Upper lobe of left lung (tissue), 6 donors: ENCODE results near the gene LRRC31. TPM values are rescaled to one million over a fixed set of nuclear protein-coding genes. Genes with fewer than 3 reads are reported as not detected.

ENCODE experiments used
- ATAC-seq, 2 donors: fragments of 200-7000 bp; cut with Tn5 transposase; one replicate each; pipeline ENCODE4 v1.9.1; 2022; ENCODE audit warnings: mild to moderate bottlenecking in 2 of 2, moderate library complexity in 2 of 2; ENCODE audit not compliant: low FRiP score in 2 of 2
- DNase-seq, 2 donors: peaks; one replicate each; pipeline ENCODE4 v3.0.0-alpha.2; 2019 to 2020
- H3K27ac ChIP-seq, 4 donors: fragments of 200-600 bp; sonication (generic); one replicate each; pipeline ENCODE4 v1.5.1; 2016 to 2019
- H3K27me3 ChIP-seq, 4 donors: fragments of 200-600 bp; sonication (generic); one replicate each; pipeline ENCODE4 v1.5.1; 2017 to 2019
- H3K36me3 ChIP-seq, 4 donors: fragments of 200-600 bp; sonication (generic); one replicate each; pipeline ENCODE4 v1.5.1; 2016 to 2019
- H3K4me1 ChIP-seq, 4 donors: fragments of 200-600 bp; sonication (generic); one replicate each; pipeline ENCODE4 v1.5.1; 2018 to 2019
- H3K4me3 ChIP-seq, 4 donors: fragments of 200-600 bp; sonication (generic); one replicate each; pipeline ENCODE4 v1.5.1; 2017 to 2019; ENCODE audit warnings: mild to moderate bottlenecking in 2 of 4, moderate library complexity in 1 of 4
- H3K9me3 ChIP-seq, 4 donors: fragments of 200-600 bp; sonication (generic); one replicate each; pipeline ENCODE4 v1.5.1; 2018 to 2019
- CTCF ChIP-seq, 6 experiments: fragments of 450-650 bp in 4 of 6; fragments of 200-600 bp in 2 of 6; sonication (generic) in 2 of 6; IDR thresholded peaks; one replicate each; pipeline ENCODE4 v1.5.1; 2016 to 2019; ENCODE audit warnings: antibody characterized with exemption in 6 of 6
- EP300 ChIP-seq, 4 donors: sonication (generic); formaldehyde crosslinking; IDR thresholded peaks; one replicate each; pipeline ENCODE4 v1.5.1; 2017; ENCODE audit warnings: antibody characterized with exemption in 4 of 4, control low read depth in 2 of 4
- POLR2A ChIP-seq, 4 donors: fragments of 450-650 bp; IDR thresholded peaks; one replicate each; pipeline ENCODE4 v1.5.1; 2016 to 2017; ENCODE audit warnings: antibody characterized with exemption in 4 of 4, mild to moderate bottlenecking in 2 of 4
- POLR2AphosphoS5 ChIP-seq, 2 donors: sonication (generic); formaldehyde crosslinking; IDR thresholded peaks; one replicate each; pipeline ENCODE4 v1.5.1; 2017; ENCODE audit warnings: antibody characterized with exemption in 2 of 2
- WGBS, 2 donors: methylation state at CpG; one replicate each; pipeline ENCODE4 v1.1.5; 2017 to 2018; 5-methylcytosine and 5-hydroxymethylcytosine counted together
- total RNA-seq, 6 donors: library from RNA; depleted of rRNA in 4 of 6; stranded (reverse); fragments of >200 nt in 4 of 6; gene quantifications; one replicate each; pipeline versions ENCODE4 v1.1.0 to v1.2.1, GENCODE V29; 2016 to 2021
- donor health status: DM: no; HTN: no; CAD: no; lungs with moderate emphysema.
- donor health status: DM: no; HTN: yes; CAD: no; lungs with severe emphysema.

LRRC31 gene
- total RNA-seq, 6 donors from 2014 or later, result 0.34 to 5.6 (median 1.3) TPM

- H3K27ac ChIP-seq, result no peak overlapping the region
- H3K27me3 ChIP-seq, result no peaks in the 10 kb centered on the region
- ATAC-seq, result no peak
- TF ChIP-seq EP300 (IDR thresholded peaks at IDR 0.05) (no peak), POLR2A (IDR thresholded peaks at IDR 0.05) (no peak)
- H3K36me3 ChIP-seq, result no peaks in the 10 kb centered on the region
- DNase-seq, result no peak
- H3K9me3 ChIP-seq, result no peaks in the 10 kb centered on the region
- H3K4me3 ChIP-seq, result no peak overlapping the region
- H3K4me1 ChIP-seq, result no peaks in the 10 kb centered on the region
- WGBS, 2 donors, result 92 to 94% methylated on average over 3 of the region's 3 CpGs
Observed at GRCh38 chr3:169855514-169855913, 14.2 kb downstream of the LRRC31 start.

- Histone ChIP-seq H3K36me3 (no peaks in the 10 kb centered on the region), H3K27ac (no peak overlapping the region), H3K9me3 (no peaks in the 10 kb centered on the region), H3K4me3 (no peak overlapping the region), H3K4me1 (peaks cover 0 to 6% (median 0%) of the 10 kb centered on the region in 4 donors), H3K27me3 (no peaks in the 10 kb centered on the region)
- no peak for DNase-seq
- no peak for TF ChIP-seq POLR2A (IDR thresholded peaks at IDR 0.05)
- no peak for TF ChIP-seq CTCF (IDR thresholded peaks at IDR 0.05)
- TF ChIP-seq EP300 (IDR thresholded peaks at IDR 0.05), result no peak
- TF ChIP-seq POLR2AphosphoS5 (IDR thresholded peaks at IDR 0.05), result no peak
- ATAC-seq, result no peak
Observed at GRCh38 chr3:169850618-169851017, 19.1 kb downstream of the LRRC31 start.

DNA sequence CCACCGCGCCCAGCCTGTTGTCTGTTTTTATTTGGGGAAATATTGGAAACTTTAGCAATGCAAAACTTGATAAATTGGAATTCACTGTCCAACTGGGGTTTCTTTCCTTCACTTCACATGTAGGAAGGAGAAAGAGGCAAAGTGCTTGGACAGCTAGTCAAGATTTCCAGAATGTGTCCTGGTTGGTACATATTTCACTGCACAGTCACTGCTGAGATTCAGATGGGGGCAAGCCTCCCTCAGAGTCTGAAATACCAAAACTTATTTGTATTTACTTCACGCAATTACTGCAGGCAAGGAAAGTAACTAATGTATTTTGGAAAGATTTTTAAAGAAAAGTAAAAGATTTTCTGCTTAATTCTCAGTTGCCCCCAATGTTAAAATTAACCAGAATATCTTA, 21.0 kb downstream of the LRRC31 start:
- TF ChIP-seq CTCF (IDR thresholded peaks at IDR 0.05) (no peak), EP300 (IDR thresholded peaks at IDR 0.05) (no peak), POLR2AphosphoS5 (IDR thresholded peaks at IDR 0.05) (no peak), POLR2A (IDR thresholded peaks at IDR 0.05) (no peak)
- WGBS, 2 donors, result 94 to 99% methylated on average over 3 of the region's 3 CpGs
- H3K27me3 ChIP-seq, result no peaks in the 10 kb centered on the region
- H3K4me1 ChIP-seq, result peaks cover 0 to 6% (median 0%) of the 10 kb centered on the region in 4 donors
- H3K9me3 ChIP-seq, result no peaks in the 10 kb centered on the region
- H3K27ac ChIP-seq, result no peak overlapping the region
- ATAC-seq (no peak), DNase-seq (no peak)
- no peak overlapping the region for H3K4me3 ChIP-seq
- H3K36me3 ChIP-seq, result no peaks in the 10 kb centered on the region

GRCh38 chr3:169847896-169848295, 21.8 kb downstream of the LRRC31 start:
- no peaks in the 10 kb centered on the region for H3K36me3 ChIP-seq
- no peak overlapping the region for H3K27ac ChIP-seq
- ATAC-seq (peak; percentile 12 to 51), DNase-seq (peak in 1 of 2 donors; percentile 61)
- no peaks in the 10 kb centered on the region for H3K9me3 ChIP-seq
- H3K4me3 ChIP-seq, result no peak overlapping the region
- 57 to 64% methylated on average over 4 of the region's 4 CpGs for WGBS, 2 donors
- H3K4me1 ChIP-seq, result peaks cover 0 to 6% (median 0%) of the 10 kb centered on the region in 4 donors
- H3K27me3 ChIP-seq, result no peaks in the 10 kb centered on the region
- TF ChIP-seq EP300 (IDR thresholded peaks at IDR 0.05) (no peak), POLR2A (IDR thresholded peaks at IDR 0.05) (no peak), CTCF (IDR thresholded peaks at IDR 0.05) (no peak), POLR2AphosphoS5 (IDR thresholded peaks at IDR 0.05) (no peak)

- Histone ChIP-seq H3K4me3 (no peak overlapping the region), H3K4me1 (peaks cover 0 to 6% (median 0%) of the 10 kb centered on the region in 4 donors), H3K36me3 (no peaks in the 10 kb centered on the region), H3K27ac (no peak overlapping the region), H3K9me3 (no peaks in the 10 kb centered on the region), H3K27me3 (no peaks in the 10 kb centered on the region)
- ATAC-seq (no peak), DNase-seq (no peak)
- 84 to 87% methylated on average over 11 of the region's 11 CpGs for WGBS, 2 donors
- TF ChIP-seq CTCF (IDR thresholded peaks at IDR 0.05) (no peak), EP300 (IDR thresholded peaks at IDR 0.05) (no peak), POLR2A (IDR thresholded peaks at IDR 0.05) (no peak), POLR2AphosphoS5 (IDR thresholded peaks at IDR 0.05) (no peak)
Observed at GRCh38 chr3:169846458-169847193, 23.1 kb downstream of the LRRC31 start.
